ENCODE data around the gene ZBTB17.
"Not testable (repeated sequence)": the region's sequence is repeated elsewhere in the genome, so short reads cannot be mapped to it uniquely, and the experiment has no call there.

The ZBTB17 gene

DNA sequence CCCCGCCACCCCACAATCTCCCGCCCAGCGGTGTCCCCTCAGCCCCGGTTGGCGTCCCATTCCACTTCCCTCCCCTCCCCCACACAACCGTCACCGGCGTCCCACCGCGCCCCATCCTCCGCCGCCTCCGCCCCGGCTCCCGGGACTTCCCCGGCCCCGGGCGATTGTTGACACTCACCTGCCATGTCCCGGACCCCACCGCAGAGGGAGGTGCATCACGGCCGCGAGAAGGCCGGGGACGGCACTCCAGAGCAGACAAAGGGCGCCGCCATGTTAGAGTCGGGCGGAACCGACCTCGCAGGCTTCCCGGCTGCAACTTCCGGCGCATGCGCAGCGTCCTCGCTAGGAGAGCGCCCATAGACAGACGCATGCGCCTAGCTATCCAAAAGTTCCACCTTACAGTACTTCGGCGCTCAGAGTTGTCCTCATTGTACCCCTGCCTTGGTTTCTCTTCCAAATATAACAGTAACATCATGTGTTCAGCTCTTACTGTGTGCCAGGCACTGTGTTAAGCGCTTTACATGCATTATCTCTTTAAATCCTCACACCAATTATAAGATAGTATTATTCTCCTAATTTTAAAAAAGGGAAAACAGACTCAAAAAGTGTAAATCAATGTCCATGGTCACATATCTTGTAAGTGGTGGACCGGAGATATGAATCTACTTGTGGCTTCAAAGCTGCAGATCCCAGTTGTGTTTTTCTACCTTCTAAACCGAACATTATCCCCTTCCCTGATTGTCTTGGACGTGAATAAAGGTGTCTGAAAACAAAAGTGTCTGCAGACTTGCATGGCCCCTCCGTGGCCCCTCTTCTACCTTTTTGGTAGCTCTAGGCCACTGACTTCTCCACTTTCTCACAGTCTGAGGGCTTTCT is at the start of gene ZBTB17:
TSS of gene ZBTB17 (minus strand) at position 297 of the 876 bp plus-strand sequence. CDS start 27,606 bp downstream, outside the sequence.
- peak; percentile 98 for DNase-seq

DNA sequence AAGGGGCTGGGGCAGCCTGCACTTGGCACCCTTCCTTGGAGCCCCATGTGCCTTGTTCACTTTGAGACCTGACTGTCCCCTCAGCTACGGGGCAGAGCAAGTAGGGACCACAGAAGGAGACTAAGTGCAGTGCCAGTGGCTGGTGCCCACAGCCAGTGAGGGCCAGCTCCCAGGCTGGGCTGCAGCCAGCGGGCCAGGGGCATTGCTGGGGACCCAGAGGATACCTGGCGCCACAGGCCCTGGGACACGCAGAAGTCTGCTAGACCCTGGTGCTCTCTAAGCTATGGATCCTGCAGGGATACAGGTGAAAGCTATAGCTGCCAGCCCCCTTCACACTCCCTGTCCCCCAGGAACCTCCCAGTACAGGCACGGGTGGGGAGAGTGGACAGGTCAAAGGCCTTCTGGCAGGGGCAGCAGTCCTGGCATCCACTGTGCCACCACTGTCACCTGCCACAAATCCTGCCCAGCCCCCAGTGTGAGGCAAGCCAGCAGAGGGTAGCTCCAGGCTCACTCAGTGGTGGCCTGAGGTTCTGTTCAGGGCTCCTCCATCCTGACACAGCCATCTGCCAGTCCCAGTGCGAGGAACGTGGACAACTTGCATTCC is 47.3 kb upstream of the ZBTB17 start:
- DNase-seq, result no peak

DNA sequence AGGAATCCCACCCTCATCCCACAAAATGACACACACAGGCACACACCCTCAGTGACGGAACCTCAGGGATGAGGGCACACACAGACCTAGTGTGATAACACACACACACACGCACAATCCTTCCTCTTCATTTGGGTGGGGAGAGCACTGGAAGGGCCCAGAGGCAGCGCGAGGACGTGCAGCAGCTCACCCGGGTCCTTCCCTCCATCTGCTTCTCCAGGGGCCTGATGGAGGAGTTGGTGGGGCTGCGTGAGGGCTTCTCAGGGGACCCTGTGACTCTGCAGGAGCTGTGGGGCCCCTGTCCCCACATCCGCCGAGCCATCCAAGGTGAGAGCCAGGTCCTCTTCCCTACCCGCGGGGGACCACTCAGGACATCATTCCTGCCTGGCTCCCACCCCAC is 46.5 kb upstream of the ZBTB17 start:
- no peak for DNase-seq

DNA sequence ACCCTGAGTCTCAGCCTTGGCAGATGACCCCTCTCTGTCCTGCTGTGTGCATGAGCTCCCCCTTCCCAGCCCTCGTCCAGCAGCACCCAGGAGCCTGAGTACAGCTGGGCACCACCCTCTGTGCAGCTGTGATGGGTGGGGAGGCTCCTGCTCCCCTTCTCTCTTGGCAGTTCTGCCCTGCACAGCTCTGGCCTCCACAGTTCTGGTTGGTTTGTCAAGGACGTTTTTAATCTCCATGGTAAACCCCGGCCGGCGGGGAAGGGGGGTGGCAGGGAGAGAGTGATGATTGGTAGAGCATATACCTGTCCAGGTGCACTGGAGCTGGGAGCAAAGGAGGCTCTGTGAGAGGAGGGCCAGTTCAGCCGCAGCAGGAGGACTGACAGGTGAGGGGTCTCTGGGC is 45.8 kb upstream of the ZBTB17 start, which contains the start of gene CLCNKA:
TSS of gene CLCNKA (plus strand) at position 356 of the 400 bp plus-strand sequence. CDS start 584 bp downstream, outside the sequence.
- DNase-seq, result no peak

DNA sequence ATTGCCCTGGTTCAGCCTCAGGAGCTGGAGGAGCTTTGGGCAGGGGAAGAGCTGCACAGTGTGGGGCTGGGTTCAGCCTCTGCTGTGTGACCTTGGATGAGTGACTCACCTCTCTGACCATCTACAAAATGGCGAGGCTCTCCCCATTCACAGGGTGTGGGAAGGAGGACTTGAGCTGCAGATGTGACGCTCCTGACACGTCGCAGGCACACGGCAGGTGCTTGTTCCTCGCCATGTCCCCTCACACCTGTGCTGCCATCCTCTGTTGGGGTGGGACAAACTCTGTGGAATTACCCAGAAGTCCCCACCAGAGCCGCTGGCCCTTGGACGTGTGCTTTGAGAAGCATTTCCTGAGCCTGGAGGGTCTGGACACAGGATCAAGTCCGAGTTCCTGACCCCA is 45.0 kb upstream of the ZBTB17 start:
- DNase-seq, result not testable (repeated sequence)

- DNase-seq, result no peak
Observed at GRCh38 chr1:16020325-16020724, 44.4 kb upstream of the ZBTB17 start.

GRCh38 chr1:16019644-16020277 is 43.9 kb upstream of the ZBTB17 start:
- no peak for DNase-seq

DNA sequence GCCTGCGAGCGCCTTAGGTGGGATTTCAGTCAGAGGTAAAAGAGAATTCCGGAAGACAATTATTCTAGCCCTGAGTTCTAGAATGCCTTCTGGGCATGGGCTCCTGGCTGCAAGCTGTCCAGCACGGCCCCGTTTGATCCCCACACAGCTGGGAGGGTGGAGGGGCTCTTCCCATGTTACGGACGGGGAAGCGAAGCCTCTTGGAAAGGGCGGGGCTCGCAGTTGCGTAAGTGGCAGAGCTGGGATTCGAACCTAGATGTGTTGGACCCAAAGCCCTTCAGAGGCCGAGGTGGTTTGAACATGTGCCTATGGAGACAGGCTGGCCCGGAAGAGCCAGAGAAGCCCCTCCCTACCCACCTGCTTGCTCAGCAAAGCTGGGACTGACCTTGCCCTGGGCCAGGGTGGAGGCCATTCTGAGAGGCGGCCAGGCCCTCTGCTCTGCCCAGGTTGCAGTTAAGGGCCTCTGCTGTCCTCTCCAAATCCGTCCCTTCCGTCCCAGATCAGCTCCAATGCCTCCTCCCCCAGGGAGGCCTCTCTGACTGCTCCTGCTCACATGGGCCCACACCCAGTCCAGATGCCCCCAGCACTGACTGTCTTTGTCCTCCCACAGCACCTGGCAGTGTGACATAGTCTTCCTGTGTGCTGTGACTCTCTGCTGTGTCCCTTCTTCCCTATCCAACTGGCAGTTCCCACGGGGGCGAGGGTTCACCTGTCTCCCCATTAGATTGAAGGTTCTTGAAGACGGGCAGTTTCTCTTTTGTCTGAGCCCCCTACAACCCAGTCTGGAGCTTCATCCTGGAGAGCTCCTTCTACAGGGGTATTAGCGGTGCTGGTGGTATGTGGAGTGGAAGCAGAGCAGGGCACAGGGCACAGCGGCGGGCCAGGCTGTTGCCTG is 43.1 kb upstream of the ZBTB17 start:
- DNase-seq, result no peak

- no peak for DNase-seq
Observed at GRCh38 chr1:16018308-16018707, 42.4 kb upstream of the ZBTB17 start.

DNA sequence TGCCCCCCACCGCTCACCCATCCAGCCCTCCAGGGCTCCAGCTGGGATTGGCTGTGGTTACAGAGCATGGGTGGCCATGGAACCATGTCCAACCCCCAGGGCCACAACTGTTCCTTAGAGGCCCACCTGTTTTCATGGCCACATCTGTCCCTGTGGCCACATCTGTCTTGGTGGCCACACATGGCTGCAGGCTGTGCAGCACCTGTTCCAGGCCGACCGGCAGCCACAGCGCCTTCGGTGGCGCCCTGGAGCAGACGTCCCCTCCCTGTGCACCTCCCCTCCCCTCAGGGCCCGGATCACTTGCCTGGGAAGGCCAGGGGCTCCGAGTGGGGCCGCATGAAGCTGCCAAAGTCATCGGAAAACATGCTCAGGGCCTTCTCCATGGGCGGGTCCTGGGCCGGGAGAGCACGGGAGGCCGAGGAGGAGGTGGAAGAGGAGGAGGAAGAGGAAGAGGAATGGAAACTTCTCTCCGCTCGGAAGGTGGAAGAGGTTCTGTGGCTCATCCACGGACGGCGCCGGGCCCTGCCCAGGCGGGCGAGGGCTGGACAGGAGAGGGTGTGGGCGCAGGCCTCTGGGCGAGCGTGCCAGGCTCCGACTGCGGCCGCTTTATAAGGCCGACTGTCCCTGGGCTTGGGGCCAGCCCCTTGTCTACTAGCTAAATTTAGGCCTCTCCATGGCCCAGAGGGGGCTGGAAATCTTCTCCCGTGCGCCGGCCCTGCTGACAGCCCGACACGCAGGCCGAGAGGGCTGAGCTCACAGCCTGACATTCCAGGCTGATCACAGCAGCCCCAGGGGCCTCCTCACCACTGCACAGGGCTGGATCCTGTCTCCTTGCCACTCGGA is 41.8 kb upstream of the ZBTB17 start, which contains the start of gene HSPB7:
TSS of gene HSPB7 (minus strand) at position 583 of the 843 bp plus-strand sequence. CDS start at position 503, 80 bp downstream.
- DNase-seq, result no peak

DNA sequence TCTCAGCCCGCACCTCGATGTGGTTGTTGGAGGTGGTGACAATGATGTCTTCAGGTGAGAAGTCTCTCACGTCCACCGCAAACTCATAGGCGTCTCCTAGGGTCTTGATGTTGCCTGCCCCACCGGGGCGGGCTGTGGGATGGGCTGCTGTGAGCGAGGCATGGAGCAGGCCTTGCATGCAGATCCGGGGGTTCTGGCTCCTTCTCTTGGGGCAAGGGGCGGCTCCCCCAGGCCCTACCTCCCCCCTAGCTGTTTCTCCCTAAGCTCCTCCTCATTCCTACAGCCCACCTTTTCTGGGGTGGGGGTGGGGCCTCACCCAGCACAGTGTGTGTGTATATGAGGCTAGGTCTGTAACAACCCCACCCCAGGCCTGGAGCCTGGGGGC is 41.2 kb upstream of the ZBTB17 start:
- no peak for DNase-seq

DNA sequence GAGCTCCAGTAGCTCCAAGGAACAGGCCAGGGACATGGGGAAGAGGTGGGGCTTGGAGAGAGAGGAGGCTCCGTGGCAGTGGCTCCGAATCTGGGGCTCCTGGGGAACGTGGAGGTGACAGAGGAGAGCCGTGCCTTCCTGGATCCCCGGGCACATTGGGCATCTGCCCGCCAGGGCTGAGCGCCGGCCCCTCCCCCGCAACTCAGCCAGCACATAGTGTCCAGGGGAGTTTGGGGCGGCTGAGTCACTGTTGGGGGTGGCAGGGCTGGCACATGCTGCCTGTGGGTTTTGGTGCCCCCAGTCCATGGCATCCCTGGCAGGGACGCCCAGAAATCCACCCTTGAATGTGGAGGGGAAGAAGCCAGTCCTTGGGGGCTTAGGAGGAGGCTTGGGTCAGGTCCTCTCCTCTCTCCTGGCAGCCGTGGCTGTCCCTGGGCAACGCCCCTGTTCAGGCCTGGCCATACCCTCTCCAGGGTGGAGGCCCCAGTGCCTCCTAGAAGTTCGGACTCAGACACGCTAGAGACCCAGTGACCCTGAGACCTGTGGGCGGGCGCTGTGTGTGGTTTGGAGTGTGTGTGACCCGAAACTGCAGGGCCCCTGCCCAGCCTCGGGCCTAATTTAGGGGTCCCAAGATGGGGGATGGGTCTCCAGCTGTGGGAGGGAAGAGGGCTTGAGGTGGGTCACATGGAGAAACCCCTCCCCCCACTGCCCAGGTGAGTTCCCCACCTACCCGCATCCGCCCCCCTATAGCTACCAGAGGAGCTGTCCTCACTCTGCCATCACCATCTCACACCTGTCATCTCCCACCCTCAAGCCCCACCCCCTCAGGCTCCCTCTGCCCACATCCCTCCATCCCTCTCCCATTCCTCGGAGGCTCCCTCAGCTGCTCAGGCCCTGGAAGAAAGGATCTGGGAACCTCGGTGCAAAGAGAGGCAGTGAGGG is 40.3 kb upstream of the ZBTB17 start:
- no peak for DNase-seq

- no peak for DNase-seq
Observed at GRCh38 chr1:16015491-16015890, 39.6 kb upstream of the ZBTB17 start.

DNA sequence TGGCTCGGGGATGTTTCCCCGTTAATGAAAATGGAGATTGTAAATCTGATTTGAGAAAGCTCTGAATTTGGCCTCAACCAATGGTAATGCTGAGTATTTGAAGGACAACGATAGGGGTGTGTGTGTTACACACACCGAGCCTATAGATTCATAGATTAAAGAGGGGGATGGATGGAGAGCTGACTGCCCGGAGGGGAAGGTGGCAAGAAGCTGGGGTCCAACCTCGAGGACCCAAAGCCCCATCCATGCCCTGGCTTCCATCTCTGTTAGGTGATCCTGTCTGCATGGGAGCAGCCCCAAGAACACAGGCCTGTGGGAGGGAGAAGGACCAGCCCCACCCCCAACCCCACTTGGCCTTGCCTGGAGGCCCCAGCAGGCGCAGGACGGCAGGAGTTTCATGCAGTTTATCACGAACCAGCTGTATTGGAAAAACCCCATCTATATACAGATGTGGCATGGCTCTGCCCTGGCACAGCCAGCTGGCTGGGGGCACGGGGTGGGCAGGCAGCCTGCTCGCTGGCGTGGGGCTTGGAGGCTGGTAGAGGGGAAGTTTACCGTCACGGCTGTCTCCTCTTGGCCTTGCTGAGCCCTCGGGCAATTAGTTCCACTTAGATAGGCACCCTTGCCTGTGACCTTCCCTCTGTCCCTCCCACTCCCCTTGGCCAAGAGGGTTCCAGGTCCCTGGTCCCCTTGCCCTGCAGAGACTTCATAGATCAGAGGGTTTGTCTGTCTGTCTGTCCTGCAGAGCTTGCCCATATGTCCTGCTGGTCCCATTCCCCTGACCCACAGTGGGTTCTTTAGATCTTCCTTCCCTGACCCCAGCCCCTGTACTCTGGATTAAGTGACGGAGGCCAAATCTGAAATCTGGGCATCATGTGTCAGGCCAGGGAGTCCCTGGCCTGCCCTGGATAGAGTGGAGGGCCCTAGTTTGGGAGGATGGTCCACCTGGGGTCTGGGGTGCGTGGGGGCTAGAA is 38.9 kb upstream of the ZBTB17 start:
- no peak for DNase-seq

GRCh38 chr1:16013908-16014258 is 38.0 kb upstream of the ZBTB17 start:
- DNase-seq, result no peak

DNA sequence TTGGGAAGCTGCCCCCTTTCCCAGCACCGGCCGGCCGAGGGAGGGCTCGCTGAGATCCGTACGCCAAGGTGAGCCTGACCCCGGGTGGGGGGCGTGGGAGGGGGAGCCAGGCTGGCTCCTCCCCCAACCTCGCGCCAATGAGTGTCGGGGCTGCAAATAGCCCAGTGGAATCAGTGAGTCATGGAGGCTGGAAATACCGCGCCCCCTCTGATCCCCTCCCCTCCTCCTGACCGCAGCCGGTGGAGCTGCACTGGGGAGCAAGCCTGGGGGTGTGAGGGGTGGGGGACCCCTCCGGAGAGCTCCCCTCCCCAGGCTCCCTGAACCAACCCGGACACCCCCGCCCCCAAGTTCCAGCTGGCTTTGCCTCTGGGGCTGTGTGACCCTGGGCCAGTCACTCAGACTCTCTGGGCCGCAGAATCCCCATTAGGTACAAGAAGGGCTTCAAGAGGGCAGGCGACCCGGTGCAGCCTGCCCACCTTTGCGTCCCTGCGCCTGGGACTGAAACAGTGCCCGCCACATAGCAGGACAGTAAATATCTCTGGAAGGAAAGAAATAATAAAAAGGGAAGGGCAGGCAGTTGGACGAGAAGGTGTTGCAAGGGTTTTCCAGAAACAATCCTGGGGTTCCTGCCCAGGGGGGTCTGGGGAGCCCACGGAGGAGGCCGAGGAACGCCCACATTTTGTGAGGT is 37.5 kb upstream of the ZBTB17 start:
- DNase-seq, result peak; percentile 66

DNA sequence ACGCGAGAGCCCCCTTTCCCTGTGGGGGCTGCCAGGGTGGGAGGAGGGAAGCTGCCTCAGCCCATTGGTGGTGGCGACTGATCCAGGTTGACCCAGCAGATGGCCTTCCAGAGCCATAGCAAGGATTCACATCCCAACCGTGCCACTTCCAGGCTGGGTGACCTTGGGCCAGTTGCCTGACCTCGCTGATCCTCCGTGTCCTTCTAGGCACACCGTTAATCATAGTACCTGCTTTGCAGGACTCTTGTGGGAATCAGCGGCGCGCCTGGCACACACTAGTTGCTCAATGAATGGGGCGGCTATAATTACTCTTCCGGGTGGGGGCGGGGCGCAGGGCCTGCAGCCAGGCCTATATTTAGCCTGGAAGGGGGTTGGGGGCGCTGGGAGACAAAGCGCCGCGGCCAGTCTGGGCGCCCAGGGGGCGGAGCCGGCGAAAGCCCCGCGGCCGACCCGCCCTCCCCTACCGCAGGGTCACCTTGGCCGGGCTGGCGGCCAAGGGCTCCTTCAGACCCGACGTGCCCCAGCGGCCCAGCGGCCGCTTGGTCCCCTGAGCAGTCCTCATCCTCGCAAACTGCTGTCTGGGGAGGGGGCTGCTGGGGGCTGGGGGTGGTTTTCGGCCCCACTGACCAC is 36.8 kb upstream of the ZBTB17 start:
- peak; percentile 57 for DNase-seq

DNA sequence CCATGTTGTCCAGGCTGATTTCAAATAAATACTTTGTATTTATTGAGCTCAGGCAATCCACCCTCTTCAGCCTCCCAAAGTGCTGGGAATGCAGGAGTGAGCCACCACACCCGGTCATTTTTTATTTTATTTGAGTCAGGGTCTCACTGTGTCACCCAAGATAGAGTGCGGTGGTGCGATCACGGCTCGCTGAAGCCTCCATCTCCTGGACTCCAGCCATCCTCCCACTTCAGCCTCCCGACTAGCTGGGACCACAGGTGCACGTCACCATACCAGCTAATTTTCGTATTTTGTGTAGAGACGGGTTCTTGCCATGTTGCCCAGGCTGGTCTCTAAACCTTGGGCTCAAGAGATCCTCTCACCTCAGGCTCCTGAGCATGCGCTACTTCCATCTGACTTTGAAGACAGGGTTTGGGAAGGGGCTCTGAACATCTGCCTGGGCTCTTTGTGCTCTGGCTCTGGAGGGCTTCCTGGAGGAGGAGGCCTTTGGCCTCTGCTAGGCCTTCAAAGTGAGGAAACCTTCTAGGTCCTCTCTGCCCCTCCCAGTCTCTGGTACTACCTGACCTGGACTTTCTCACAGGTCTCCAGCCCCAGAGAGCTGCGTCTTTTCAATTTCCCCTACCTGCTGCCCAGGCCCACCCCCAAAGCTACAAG is 36.2 kb upstream of the ZBTB17 start:
- no peak for DNase-seq
